H1 (cell line): Measurements from ENCODE around the gene IL1R1. TPM values are rescaled to one million over a fixed set of nuclear protein-coding genes. Genes with fewer than 3 reads are reported as not detected.

Experiments
- CEBPB ChIP-seq: IDR thresholded peaks from 2 replicates; pipeline ENCODE4 v1.6.1; 2012; ENCODE audit warnings: low read depth, low read length
- KDM1A ChIP-seq: fragments of 200-600, 300-600 bp; sonication (generic); IDR thresholded peaks from 2 replicates; pipeline ENCODE4 v1.7.1; 2016; ENCODE audit warnings: mild to moderate bottlenecking, low read length, borderline replicate concordance
- TAF7 ChIP-seq: optimal IDR thresholded peaks from 2 replicates; pipeline ENCODE3; 2011; ENCODE audit warnings: low read depth, mild to moderate bottlenecking, inconsistent platforms, low read length, moderate library complexity, borderline replicate concordance
- polyA plus RNA-seq, 7 experiments: library from polyadenylated mRNA; depleted of rRNA in 3 of 7; stranded (reverse) in 5 of 7; unstranded in 2 of 7; fragments of >200 nt in 5 of 7; fragments of 200-250 nt in 2 of 7; gene quantifications; 1 replicate in 5 of 7; 2 replicates in 1 of 7; 4 replicates in 1 of 7; pipeline versions ENCODE4 v1.2.1 to v1.2.3, GENCODE V29; 2011 to 2013; ENCODE audit warnings: missing spikeins in 2 of 7, mixed read lengths in 2 of 7
- total RNA-seq: library from RNA; stranded (reverse); fragmentation: NEBNext Ultra II Directional; extraction: Animal tissue kit (Norgen Biotek cat#: 25700); gene quantifications from 2 replicates; pipeline ENCODE4 v1.2.1, GENCODE V29; 2021

Gene IL1R1
- total and polyA plus RNA-seq, 2 of the 8 experiments (the other 6 are each of a cell fraction or from before 2014, with no cell fraction given): 0.34 to 0.47 TPM

GRCh38 chr2:102129082-102129481 is 13.5 kb upstream of the IL1R1 start (continued):
- no peak for TF ChIP-seq KDM1A
- TF ChIP-seq TAF7: no peak
- no peak for TF ChIP-seq CEBPB
